GM12875 (cell line): ENCODE results near the gene SLC5A1.
"Not testable (repeated sequence)": the region's sequence is repeated elsewhere in the genome, so short reads cannot be mapped to it uniquely, and the experiment has no call there.

Source experiments
- H3K4me3 ChIP-seq: one replicate; pipeline ENCODE4 v1.5.1; 2011; ENCODE audit warnings: low read depth, low read length, control low read depth
- TF ChIP-seq, protein P1 (sequence below): IDR thresholded peaks from 2 replicates; pipeline ENCODE4 v1.5.1; 2011; ENCODE audit warnings: low read depth, mild to moderate bottlenecking, control low read depth, inconsistent platforms, low read length, moderate library complexity, borderline replicate concordance; ENCODE audit not compliant: insufficient read depth

The SLC5A1 gene

GRCh38 chr22:32144496-32145274, 101.6 kb downstream of the SLC5A1 start:
- no peak overlapping the region for H3K4me3 ChIP-seq
- TF ChIP-seq, protein P1, sequence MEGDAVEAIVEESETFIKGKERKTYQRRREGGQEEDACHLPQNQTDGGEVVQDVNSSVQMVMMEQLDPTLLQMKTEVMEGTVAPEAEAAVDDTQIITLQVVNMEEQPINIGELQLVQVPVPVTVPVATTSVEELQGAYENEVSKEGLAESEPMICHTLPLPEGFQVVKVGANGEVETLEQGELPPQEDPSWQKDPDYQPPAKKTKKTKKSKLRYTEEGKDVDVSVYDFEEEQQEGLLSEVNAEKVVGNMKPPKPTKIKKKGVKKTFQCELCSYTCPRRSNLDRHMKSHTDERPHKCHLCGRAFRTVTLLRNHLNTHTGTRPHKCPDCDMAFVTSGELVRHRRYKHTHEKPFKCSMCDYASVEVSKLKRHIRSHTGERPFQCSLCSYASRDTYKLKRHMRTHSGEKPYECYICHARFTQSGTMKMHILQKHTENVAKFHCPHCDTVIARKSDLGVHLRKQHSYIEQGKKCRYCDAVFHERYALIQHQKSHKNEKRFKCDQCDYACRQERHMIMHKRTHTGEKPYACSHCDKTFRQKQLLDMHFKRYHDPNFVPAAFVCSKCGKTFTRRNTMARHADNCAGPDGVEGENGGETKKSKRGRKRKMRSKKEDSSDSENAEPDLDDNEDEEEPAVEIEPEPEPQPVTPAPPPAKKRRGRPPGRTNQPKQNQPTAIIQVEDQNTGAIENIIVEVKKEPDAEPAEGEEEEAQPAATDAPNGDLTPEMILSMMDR = no peak

DNA sequence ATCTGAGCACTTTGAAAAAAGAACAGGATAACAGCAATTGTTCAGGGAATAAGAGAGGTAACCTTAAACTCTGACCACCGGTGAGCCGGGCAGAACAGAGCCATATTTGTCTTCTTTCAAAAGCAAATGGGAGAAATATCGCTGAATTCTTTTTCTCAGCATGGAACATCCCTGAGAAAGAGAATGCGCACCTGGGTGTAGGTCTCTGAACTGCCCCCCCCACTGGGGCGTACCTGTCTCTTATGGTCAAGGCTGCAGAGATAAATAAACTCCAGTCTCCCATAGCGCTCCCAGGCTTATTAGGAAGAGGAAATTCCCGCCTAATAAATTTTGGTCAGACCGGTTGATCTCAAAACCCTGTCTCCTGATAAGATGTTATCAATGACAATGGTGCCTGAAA, 104.1 kb downstream of the SLC5A1 start:
- H3K4me3 ChIP-seq = not testable (repeated sequence)

GRCh38 chr22:32148372-32148771, 105.3 kb downstream of the SLC5A1 start:
- not testable (repeated sequence) for H3K4me3 ChIP-seq

- not testable (repeated sequence) for H3K4me3 ChIP-seq
These were observed 107.6 kb downstream of the SLC5A1 start for GRCh38 chr22:32150647-32151046.

- not testable (repeated sequence) for H3K4me3 ChIP-seq
These were observed 108.6 kb downstream of the SLC5A1 start for GRCh38 chr22:32151641-32152040.

GRCh38 chr22:32154727-32155126, 111.7 kb downstream of the SLC5A1 start:
- not testable (repeated sequence) for H3K4me3 ChIP-seq

DNA sequence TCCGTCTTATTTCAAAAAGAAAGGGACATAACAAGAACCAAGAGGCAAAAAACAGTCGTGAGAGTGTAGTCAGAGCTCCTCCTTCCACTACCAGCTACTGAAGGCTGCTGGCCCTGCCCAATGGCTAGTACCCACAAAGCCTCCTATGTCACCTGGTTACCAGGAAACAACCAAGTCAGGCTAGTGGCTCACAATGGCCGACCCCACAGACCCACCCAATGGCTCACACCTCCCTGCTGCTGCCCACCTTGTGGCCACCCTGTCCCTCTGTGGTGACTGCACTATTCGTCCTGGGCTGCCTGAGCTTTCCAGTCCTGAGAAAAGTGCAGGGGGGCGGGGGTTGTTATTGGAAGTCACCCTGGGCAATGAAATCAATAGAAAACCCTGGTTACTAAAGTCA, 114.6 kb downstream of the SLC5A1 start:
- H3K4me3 ChIP-seq = not testable (repeated sequence)

- H3K4me3 ChIP-seq = no peak within 1 kb of the TSS
- TF ChIP-seq, protein P1 = no peak
These were observed 115.9 kb downstream of the SLC5A1 start, which contains the start of gene C22orf42 for GRCh38 chr22:32158712-32159533. Gene C22orf42 (minus strand): TSS chr22:32159303. CDS start chr22:32159215, 88 bp downstream.

GRCh38 chr22:32160411-32160810, 117.3 kb downstream of the SLC5A1 start:
- H3K4me3 ChIP-seq = not testable (repeated sequence)
